ENCODE results near the gene SEMA3D.

DNA sequence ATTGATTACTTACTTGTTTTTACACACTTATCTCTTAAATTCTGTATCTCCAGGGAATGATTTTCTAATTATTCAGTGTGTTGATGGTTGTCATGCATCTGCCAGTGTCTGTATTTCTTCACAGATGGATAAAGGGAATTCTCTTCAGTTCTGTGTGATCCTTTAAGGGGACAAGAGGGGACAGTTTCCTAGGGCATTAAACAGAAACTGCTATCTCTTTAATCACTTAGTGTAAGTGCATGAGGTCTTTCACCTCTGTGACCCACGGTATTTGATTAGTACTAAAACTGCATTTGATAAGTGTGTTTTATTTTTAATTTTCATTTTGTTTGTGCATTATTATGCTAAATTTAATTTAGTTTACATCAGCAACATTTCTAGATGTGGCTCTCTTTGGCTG lies 26.6 kb upstream of the SEMA3D start:
- no peak for TF ChIP-seq POLR2A (IDR thresholded peaks at IDR 0.05; ENCODE audit: borderline replicate concordance, extremely low read depth, insufficient read depth, insufficient read length)
- no peak for TF ChIP-seq ZNF274 (IDR thresholded peaks at IDR 0.05; ENCODE audit: low read depth, low read length)
- TF ChIP-seq, protein P1, sequence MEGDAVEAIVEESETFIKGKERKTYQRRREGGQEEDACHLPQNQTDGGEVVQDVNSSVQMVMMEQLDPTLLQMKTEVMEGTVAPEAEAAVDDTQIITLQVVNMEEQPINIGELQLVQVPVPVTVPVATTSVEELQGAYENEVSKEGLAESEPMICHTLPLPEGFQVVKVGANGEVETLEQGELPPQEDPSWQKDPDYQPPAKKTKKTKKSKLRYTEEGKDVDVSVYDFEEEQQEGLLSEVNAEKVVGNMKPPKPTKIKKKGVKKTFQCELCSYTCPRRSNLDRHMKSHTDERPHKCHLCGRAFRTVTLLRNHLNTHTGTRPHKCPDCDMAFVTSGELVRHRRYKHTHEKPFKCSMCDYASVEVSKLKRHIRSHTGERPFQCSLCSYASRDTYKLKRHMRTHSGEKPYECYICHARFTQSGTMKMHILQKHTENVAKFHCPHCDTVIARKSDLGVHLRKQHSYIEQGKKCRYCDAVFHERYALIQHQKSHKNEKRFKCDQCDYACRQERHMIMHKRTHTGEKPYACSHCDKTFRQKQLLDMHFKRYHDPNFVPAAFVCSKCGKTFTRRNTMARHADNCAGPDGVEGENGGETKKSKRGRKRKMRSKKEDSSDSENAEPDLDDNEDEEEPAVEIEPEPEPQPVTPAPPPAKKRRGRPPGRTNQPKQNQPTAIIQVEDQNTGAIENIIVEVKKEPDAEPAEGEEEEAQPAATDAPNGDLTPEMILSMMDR (IDR thresholded peaks at IDR 0.05 in 2 of 3, conservative IDR thresholded peaks at IDR 0.05 in 1 of 3; ENCODE audit: borderline replicate concordance in 1 of 3, insufficient read depth in 1 of 3, low read depth in 2 of 3, low read length in 2 of 3), result no peak
- TF ChIP-seq SRF (IDR thresholded peaks at IDR 0.05; ENCODE audit: low read depth), result no peak
- no peak for TF ChIP-seq ATF3 (IDR thresholded peaks at IDR 0.05)
- TF ChIP-seq EZH2 (IDR thresholded peaks at IDR 0.05), result no peak
- no peak for TF ChIP-seq CEBPB (IDR thresholded peaks at IDR 0.05; ENCODE audit: low read depth)
- TF ChIP-seq EGR1 (IDR thresholded peaks at IDR 0.05; ENCODE audit: low read depth), result no peak
- no peak for TF ChIP-seq ELF1 (IDR thresholded peaks at IDR 0.05; ENCODE audit: borderline replicate concordance, low read depth)
- no peak for TF ChIP-seq YY1 (IDR thresholded peaks at IDR 0.05; ENCODE audit: extremely low read depth, insufficient replicate concordance, low read depth, low read length)
- no peak for TF ChIP-seq EZH2phosphoT487 (IDR thresholded peaks at IDR 0.05; ENCODE audit: borderline replicate concordance)
